MCF 10A (cell line): ENCODE data around the gene SPATA13. TPM values are rescaled to one million over a fixed set of nuclear protein-coding genes. Genes with fewer than 3 reads are reported as not detected.

Experiments used
- BruUV-seq: library from RNA; stranded (reverse); fragments of 400-500 nt; replicated peaks from 2 replicates; lab custom pipeline; 2021; lab: Mats Ljungman, UMichigan
- CTCF ChIA-PET: fragments of 300-600 bp; sonication (Branson Sonifier 250); formaldehyde crosslinking; extraction: SDS; loops from one replicate; lab custom pipeline; 2021; ENCODE audit warnings: antibody characterized with exemption, inconsistent platforms; lab: Yijun Ruan, JAX
- POLR2A ChIA-PET: fragments of 300-600, 350-650 bp; sonication (Branson Sonifier 250); formaldehyde crosslinking; extraction: SDS; loops from one replicate; lab custom pipeline; 2020; ENCODE audit warnings: antibody characterized with exemption, inconsistent platforms; lab: Yijun Ruan, JAX
- DNase-seq: peaks from one replicate; pipeline ENCODE4 v3.0.0-alpha.2; 2018; ENCODE audit not compliant: unreplicated experiment
- H3K27ac Mint-ChIP-seq: one replicate; pipeline ENCODE4 v1.8.0; 2022; ENCODE audit warnings: mild to moderate bottlenecking, low read depth, mixed read lengths; ENCODE audit not compliant: unreplicated experiment
- H3K27me3 Mint-ChIP-seq: one replicate; pipeline ENCODE4 v1.8.0; 2022; ENCODE audit warnings: mixed read lengths; ENCODE audit not compliant: insufficient read depth, unreplicated experiment
- H3K36me3 Mint-ChIP-seq: one replicate; pipeline ENCODE4 v1.8.0; 2022; ENCODE audit warnings: mild to moderate bottlenecking, moderate library complexity, mixed read lengths; ENCODE audit not compliant: insufficient read depth, unreplicated experiment
- H3K4me1 Mint-ChIP-seq: one replicate; pipeline ENCODE4 v1.8.0; 2022; ENCODE audit warnings: mixed read lengths; ENCODE audit not compliant: insufficient read depth, unreplicated experiment
- H3K4me3 Mint-ChIP-seq: one replicate; pipeline ENCODE4 v1.8.0; 2022; ENCODE audit warnings: mild to moderate bottlenecking, moderate library complexity, mixed read lengths; ENCODE audit not compliant: unreplicated experiment
- H3K9me3 Mint-ChIP-seq: one replicate; pipeline ENCODE4 v1.8.0; 2022; ENCODE audit warnings: mixed read lengths; ENCODE audit not compliant: unreplicated experiment
- intact Hi-C: fragments of 100-400 bp; cut with micrococcal nuclease; formaldehyde crosslinking; loops from 2 replicates; pipeline ENCODE4 v1.14.1; 2022
- total RNA-seq: library from RNA; stranded (reverse); gene quantifications from 2 replicates; pipeline ENCODE4 v1.2.3, GENCODE V29; 2022
- TF ChIP-seq, protein P1 (sequence below): fragments of 200-600 bp; IDR thresholded peaks from one replicate; pipeline ENCODE4 v1.8.0; 2022; ENCODE audit warnings: antibody characterized with exemption, mild to moderate bottlenecking; ENCODE audit not compliant: unreplicated experiment

SPATA13 gene
- total RNA-seq, 1 experiment from 2014 or later, result 2.2 TPM

DNA sequence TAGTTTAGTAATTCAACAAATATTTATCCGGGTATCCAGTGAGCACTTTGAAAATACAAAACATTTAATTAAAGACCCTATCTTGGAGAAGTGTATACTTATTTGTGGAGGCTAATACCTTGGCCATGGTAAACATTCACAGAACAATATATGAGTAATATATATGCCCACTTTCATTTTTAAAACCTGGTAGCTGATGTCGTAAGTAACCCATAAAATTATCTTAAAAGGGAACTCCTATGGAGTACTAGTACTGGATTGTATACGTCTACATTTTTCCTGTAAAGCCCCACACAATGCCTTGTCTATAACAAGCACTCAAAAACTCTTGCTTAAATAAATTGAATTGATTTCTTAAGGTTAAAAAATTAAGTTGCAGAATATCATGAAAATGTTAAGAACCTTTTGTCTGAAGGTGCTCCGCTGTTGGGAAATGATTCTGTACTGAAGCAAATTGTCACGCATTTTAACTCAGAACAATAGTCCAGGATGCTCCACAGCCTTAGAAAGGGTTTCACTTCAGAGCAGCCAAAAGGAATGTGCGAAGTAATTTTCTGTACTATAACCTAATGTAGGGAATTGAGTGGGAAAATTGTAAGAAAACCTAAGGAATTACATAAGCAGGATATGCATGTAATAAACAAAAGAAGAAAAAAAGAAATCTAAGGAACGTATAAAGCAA lies 90.0 kb downstream of the SPATA13 start:
- Mint-ChIP-seq H3K4me1 (no peaks in the 10 kb centered on the region), H3K9me3 (no peaks in the 10 kb centered on the region), H3K36me3 (no peaks in the 10 kb centered on the region), H3K27me3 (no peaks in the 10 kb centered on the region), H3K27ac (no peak overlapping the region), H3K4me3 (no peak overlapping the region)
- intact Hi-C loops, result no loop called here
- BruUV-seq, result no TSS peak
- CTCF ChIA-PET, result interaction anchor here (1.0 to 2.7 kb wide), 2 partner anchors 20 to 22 kb away, joined by 3 to 9 read pairs; no protein-coding TSS in a partner anchor
- DNase-seq, result no peak
- POLR2A ChIA-PET, result no interaction called here
- TF ChIP-seq, protein P1, sequence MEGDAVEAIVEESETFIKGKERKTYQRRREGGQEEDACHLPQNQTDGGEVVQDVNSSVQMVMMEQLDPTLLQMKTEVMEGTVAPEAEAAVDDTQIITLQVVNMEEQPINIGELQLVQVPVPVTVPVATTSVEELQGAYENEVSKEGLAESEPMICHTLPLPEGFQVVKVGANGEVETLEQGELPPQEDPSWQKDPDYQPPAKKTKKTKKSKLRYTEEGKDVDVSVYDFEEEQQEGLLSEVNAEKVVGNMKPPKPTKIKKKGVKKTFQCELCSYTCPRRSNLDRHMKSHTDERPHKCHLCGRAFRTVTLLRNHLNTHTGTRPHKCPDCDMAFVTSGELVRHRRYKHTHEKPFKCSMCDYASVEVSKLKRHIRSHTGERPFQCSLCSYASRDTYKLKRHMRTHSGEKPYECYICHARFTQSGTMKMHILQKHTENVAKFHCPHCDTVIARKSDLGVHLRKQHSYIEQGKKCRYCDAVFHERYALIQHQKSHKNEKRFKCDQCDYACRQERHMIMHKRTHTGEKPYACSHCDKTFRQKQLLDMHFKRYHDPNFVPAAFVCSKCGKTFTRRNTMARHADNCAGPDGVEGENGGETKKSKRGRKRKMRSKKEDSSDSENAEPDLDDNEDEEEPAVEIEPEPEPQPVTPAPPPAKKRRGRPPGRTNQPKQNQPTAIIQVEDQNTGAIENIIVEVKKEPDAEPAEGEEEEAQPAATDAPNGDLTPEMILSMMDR, result no peak

DNA sequence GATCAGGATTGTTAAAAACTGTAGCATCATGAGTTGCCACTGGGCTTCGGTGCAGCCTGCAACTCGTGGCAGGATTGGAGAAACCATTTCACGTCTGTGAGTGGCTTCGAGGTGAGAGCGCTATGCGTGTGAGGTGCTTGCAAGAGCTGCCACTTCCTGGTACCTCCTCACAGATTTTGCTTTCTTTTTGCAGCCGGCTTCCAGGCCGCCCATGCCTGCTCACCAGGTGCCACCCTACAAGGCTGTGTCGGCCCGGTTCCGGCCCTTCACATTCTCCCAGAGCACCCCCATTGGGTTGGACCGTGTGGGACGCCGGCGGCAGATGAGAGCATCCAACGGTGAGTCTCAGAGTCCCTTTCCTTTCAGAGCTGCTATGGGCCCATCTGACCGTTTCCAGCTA lies 91.0 kb downstream of the SPATA13 start:
- ChIA-PET POLR2A (no interaction called here), CTCF (interaction anchor here (1.0 kb wide), 1 partner anchor 19 kb away, joined by 3 read pairs; no protein-coding TSS in a partner anchor)
- H3K4me1 Mint-ChIP-seq, result no peaks in the 10 kb centered on the region
- no peaks in the 10 kb centered on the region for H3K36me3 Mint-ChIP-seq
- no TSS peak for BruUV-seq
- intact Hi-C loops, result no loop called here
- no peak overlapping the region for H3K27ac Mint-ChIP-seq
- H3K27me3 Mint-ChIP-seq, result no peaks in the 10 kb centered on the region
- TF ChIP-seq, protein P1, result no peak
- no peak overlapping the region for H3K4me3 Mint-ChIP-seq
- H3K9me3 Mint-ChIP-seq, result no peaks in the 10 kb centered on the region
- no peak for DNase-seq

DNA sequence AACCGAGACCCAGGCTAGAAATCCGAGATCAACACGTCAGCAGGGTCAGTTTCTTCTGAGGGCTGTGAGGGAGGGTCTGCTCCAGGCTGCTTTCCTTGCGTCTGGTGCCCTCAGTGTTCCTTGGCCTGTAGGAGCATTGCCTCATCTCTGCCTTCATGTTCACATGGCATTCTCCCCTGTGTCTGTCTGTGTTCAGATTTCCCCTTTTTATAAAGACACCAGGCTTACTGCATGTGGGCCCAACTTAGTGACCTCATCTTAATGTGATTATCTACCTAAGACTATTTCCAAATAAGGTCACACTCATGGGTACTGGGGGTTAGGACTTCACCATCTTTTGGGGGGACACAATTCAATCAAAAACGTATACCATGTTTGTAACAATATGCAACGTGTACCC lies 91.6 kb downstream of the SPATA13 start:
- BruUV-seq, result no TSS peak
- Mint-ChIP-seq H3K4me3 (no peak overlapping the region), H3K36me3 (no peaks in the 10 kb centered on the region), H3K27me3 (no peaks in the 10 kb centered on the region), H3K4me1 (no peaks in the 10 kb centered on the region), H3K9me3 (no peaks in the 10 kb centered on the region), H3K27ac (no peak overlapping the region)
- DNase-seq, result no peak
- TF ChIP-seq, protein P1, result no peak
- intact Hi-C loops, result no loop called here
- ChIA-PET POLR2A (no interaction called here), CTCF (no interaction called here)

DNA sequence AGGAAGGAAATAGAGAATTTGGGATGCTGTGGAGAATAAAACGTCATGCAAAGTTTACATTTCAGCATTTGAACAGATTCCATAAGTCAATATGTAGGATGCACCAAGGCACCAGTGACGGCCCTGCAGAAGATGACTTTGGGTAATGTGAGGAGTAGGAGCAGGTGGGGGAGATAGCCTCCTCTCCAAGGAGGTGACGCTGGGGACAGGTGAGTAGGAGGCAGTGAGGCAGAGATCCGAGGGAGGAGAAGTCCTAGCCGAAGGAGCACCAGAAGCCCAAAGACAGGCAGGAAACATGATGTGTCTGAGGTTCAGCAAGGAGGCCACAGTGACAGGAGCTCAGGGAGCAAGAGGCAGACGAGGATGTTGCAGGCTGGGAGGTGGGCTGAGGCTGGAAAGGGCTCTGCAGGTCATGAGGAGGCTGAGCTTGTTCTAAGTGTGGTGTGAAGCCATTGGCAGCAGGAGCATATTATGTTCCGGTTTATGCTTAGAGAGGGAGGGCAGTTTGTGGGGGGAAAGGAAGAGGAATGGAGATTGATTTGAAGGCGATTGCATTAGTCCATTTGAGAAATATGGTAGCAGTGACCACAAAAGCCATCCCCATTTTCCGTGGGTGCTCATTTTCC lies 93.1 kb downstream of the SPATA13 start:
- TF ChIP-seq, protein P1, result no peak
- intact Hi-C loops, result no loop called here
- Mint-ChIP-seq H3K9me3 (no peaks in the 10 kb centered on the region), H3K27me3 (no peaks in the 10 kb centered on the region), H3K36me3 (no peaks in the 10 kb centered on the region), H3K4me3 (no peak overlapping the region), H3K4me1 (no peaks in the 10 kb centered on the region), H3K27ac (no peak overlapping the region)
- DNase-seq, result no peak
- no TSS peak for BruUV-seq
- ChIA-PET CTCF (interaction anchor here (0.5 to 0.7 kb wide), 2 partner anchors 7 to 25 kb away, joined by 3 to 7 read pairs; no protein-coding TSS in a partner anchor), POLR2A (no interaction called here)
